Muscle of leg (tissue), 11 donors: ENCODE measurements around the gene NUP62. TPM values are rescaled to one million over a fixed set of nuclear protein-coding genes. Genes with fewer than 3 reads are reported as not detected.

Source experiments
- DNase-seq: peaks from one replicate; pipeline ENCODE4 v3.0.0; 2013
- H3K27ac ChIP-seq: one replicate; pipeline ENCODE4 v1.5.1; 2013; ENCODE audit warnings: mild to moderate bottlenecking, low read length, control low read depth
- H3K27me3 ChIP-seq: one replicate; pipeline ENCODE4 v1.6.1; 2013; ENCODE audit warnings: low read length; ENCODE audit not compliant: control insufficient read depth, insufficient read depth
- H3K36me3 ChIP-seq: one replicate; pipeline ENCODE4 v1.6.1; 2013; ENCODE audit warnings: low read length; ENCODE audit not compliant: control insufficient read depth, insufficient read depth
- H3K4me1 ChIP-seq: one replicate; pipeline ENCODE4 v1.6.1; 2013; ENCODE audit warnings: low read length; ENCODE audit not compliant: control insufficient read depth, insufficient read depth
- H3K4me3 ChIP-seq: one replicate; pipeline ENCODE4 v1.5.1; 2013; ENCODE audit warnings: low read length, control low read depth
- H3K9me3 ChIP-seq: replicated peaks from 2 replicates; pipeline ENCODE4 v1.6.1; 2013; ENCODE audit warnings: low read depth, low read length; ENCODE audit not compliant: control insufficient read depth
- WGBS: methylation state at CpG from one replicate; pipeline ENCODE4 v1.1.5; 2013; ENCODE audit warnings: missing lambda C conversion rate; ENCODE audit not compliant: insufficient coverage; 5-methylcytosine and 5-hydroxymethylcytosine counted together
- polyA plus RNA-seq, 8 donors: library from polyadenylated mRNA; unstranded; fragments of 120-200 nt; gene quantifications; one replicate each; pipeline versions ENCODE4 v1.2.1 to v1.2.3, GENCODE V29; 2013; ENCODE audit warnings: inconsistent platforms in 1 of 8, low replicate concordance in 1 of 8; ENCODE audit not compliant: insufficient read length in 8 of 8, insufficient read depth in 1 of 8
- total RNA-seq: library from RNA; stranded (reverse); fragments of 120-200 nt; gene quantifications from one replicate; pipeline ENCODE4 v1.2.4, GENCODE V29; 2013

NUP62 gene
- total and polyA plus RNA-seq, 9 donors: 37.6 to 61.9 (median 51.7) TPM

- H3K27me3 ChIP-seq: no peaks in the 10 kb centered on the region
- H3K4me1 ChIP-seq: peaks cover 25% of the 10 kb centered on the region
- H3K9me3 ChIP-seq: no peaks in the 10 kb centered on the region
- DNase-seq: peak; percentile 85
- peak overlapping the region; percentile 96 for H3K27ac ChIP-seq
- peaks cover 43% of the 10 kb centered on the region for H3K36me3 ChIP-seq
- 0% methylated on average over 17 of the region's 28 CpGs for WGBS
- H3K4me3 ChIP-seq: peak overlapping the region; percentile 87
These were observed 53.4 kb downstream of the NUP62 start for GRCh38 chr19:49875857-49876421.

GRCh38 chr19:49875177-49875576 is 54.1 kb downstream of the NUP62 start:
- Histone ChIP-seq H3K4me1 (peaks cover 33% of the 10 kb centered on the region), H3K27me3 (no peaks in the 10 kb centered on the region), H3K9me3 (no peaks in the 10 kb centered on the region), H3K27ac (no peak overlapping the region), H3K4me3 (no peak overlapping the region), H3K36me3 (peaks cover 43% of the 10 kb centered on the region)
- DNase-seq: no peak
- WGBS: 83% methylated on average over 4 of the region's 4 CpGs

GRCh38 chr19:49874503-49875157 is 54.7 kb downstream of the NUP62 start:
- Histone ChIP-seq H3K27ac (no peak overlapping the region), H3K36me3 (peaks cover 40% of the 10 kb centered on the region), H3K4me1 (peaks cover 36% of the 10 kb centered on the region), H3K4me3 (no peak overlapping the region), H3K27me3 (no peaks in the 10 kb centered on the region), H3K9me3 (no peaks in the 10 kb centered on the region)
- 93% methylated on average over 10 of the region's 11 CpGs for WGBS
- DNase-seq: peak; percentile 33

GRCh38 chr19:49873834-49874233 is 55.5 kb downstream of the NUP62 start:
- 89% methylated on average over 7 of the region's 10 CpGs for WGBS
- Histone ChIP-seq H3K36me3 (peaks cover 34% of the 10 kb centered on the region), H3K4me3 (no peak overlapping the region), H3K27ac (no peak overlapping the region), H3K9me3 (no peaks in the 10 kb centered on the region), H3K27me3 (no peaks in the 10 kb centered on the region), H3K4me1 (peaks cover 39% of the 10 kb centered on the region)
- no peak for DNase-seq

GRCh38 chr19:49873129-49873521 is 56.2 kb downstream of the NUP62 start:
- DNase-seq: no peak
- WGBS: 95% methylated on average over 28 of the region's 29 CpGs
- H3K4me3 ChIP-seq: no peak overlapping the region
- no peak overlapping the region for H3K27ac ChIP-seq
- peaks cover 39% of the 10 kb centered on the region for H3K4me1 ChIP-seq
- H3K9me3 ChIP-seq: no peaks in the 10 kb centered on the region
- no peaks in the 10 kb centered on the region for H3K27me3 ChIP-seq
- peaks cover 30% of the 10 kb centered on the region for H3K36me3 ChIP-seq

- H3K4me1 ChIP-seq: peaks cover 43% of the 10 kb centered on the region
- peaks cover 30% of the 10 kb centered on the region for H3K36me3 ChIP-seq
- H3K9me3 ChIP-seq: no peaks in the 10 kb centered on the region
- peak; percentile 35 for DNase-seq
- H3K27ac ChIP-seq: no peak overlapping the region
- 73% methylated on average over 14 of the region's 27 CpGs for WGBS
- H3K27me3 ChIP-seq: no peaks in the 10 kb centered on the region
- H3K4me3 ChIP-seq: no peak overlapping the region
These were observed 56.8 kb downstream of the NUP62 start for GRCh38 chr19:49872245-49873128.

- Histone ChIP-seq H3K4me1 (peaks cover 48% of the 10 kb centered on the region), H3K36me3 (peaks cover 30% of the 10 kb centered on the region), H3K27ac (no peak overlapping the region), H3K27me3 (no peaks in the 10 kb centered on the region), H3K9me3 (no peaks in the 10 kb centered on the region), H3K4me3 (no peak overlapping the region)
- WGBS: 93% methylated on average over 4 of the region's 17 CpGs
- DNase-seq: peak; percentile 40
These were observed 57.8 kb downstream of the NUP62 start for GRCh38 chr19:49871349-49871985.

GRCh38 chr19:49870309-49870901 is 58.9 kb downstream of the NUP62 start:
- Histone ChIP-seq H3K4me3 (peak overlapping the region; percentile 48), H3K27me3 (no peaks in the 10 kb centered on the region), H3K27ac (peak overlapping the region; percentile 92), H3K36me3 (peaks cover 30% of the 10 kb centered on the region), H3K4me1 (peaks cover 52% of the 10 kb centered on the region), H3K9me3 (no peaks in the 10 kb centered on the region)
- no peak for DNase-seq
- WGBS: 72% methylated on average over 15 of the region's 15 CpGs

GRCh38 chr19:49869484-49870308 is 59.6 kb downstream of the NUP62 start:
- H3K4me1 ChIP-seq: peaks cover 50% of the 10 kb centered on the region
- H3K4me3 ChIP-seq: peak overlapping the region; percentile 48
- DNase-seq: peak; percentile 100
- peaks cover 31% of the 10 kb centered on the region for H3K36me3 ChIP-seq
- no peaks in the 10 kb centered on the region for H3K27me3 ChIP-seq
- WGBS: under 1% methylated on average over 67 of the region's 67 CpGs
- peak overlapping the region; percentile 97 for H3K27ac ChIP-seq
- H3K9me3 ChIP-seq: no peaks in the 10 kb centered on the region
